Peyer's patch (tissue), 4 donors: ENCODE measurements around the gene GNG2.

ENCODE experiments used
- POLR2A ChIP-seq, 2 donors: fragments of 450-650 bp; IDR thresholded peaks; one replicate each; pipeline ENCODE4 v1.5.1; 2017; ENCODE audit warnings: antibody characterized with exemption in 2 of 2, mild to moderate bottlenecking in 2 of 2, moderate library complexity in 2 of 2
- TF ChIP-seq, protein P1 (sequence below), 6 experiments: fragments of 450-650 bp in 4 of 6; fragments of 200-600 bp in 2 of 6; sonication (generic) in 1 of 6; IDR thresholded peaks; one replicate each; pipeline ENCODE4 v1.5.1; 2017 to 2019; ENCODE audit warnings: antibody characterized with exemption in 6 of 6, mild to moderate bottlenecking in 3 of 6, moderate library complexity in 1 of 6

DNA sequence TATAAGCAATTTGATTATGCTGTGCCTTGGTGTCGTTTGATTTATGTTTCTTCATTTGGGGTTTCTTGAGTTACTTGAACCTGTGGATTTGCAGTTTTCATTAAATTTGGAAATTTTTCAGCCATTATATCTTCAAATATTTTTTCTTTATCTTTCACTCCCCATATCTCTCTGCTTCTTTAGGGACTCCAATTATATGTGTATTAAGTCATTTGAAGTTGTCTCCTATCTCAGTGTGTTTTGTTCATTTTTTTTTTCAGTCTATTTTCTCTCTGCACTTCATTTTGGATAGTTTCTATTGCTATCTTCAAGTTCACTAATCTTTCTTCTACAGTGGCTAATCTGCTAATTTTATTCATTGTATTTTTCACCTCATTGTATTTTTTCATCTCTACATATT lies 99.5 kb downstream of the GNG2 start:
- TF ChIP-seq, protein P1, sequence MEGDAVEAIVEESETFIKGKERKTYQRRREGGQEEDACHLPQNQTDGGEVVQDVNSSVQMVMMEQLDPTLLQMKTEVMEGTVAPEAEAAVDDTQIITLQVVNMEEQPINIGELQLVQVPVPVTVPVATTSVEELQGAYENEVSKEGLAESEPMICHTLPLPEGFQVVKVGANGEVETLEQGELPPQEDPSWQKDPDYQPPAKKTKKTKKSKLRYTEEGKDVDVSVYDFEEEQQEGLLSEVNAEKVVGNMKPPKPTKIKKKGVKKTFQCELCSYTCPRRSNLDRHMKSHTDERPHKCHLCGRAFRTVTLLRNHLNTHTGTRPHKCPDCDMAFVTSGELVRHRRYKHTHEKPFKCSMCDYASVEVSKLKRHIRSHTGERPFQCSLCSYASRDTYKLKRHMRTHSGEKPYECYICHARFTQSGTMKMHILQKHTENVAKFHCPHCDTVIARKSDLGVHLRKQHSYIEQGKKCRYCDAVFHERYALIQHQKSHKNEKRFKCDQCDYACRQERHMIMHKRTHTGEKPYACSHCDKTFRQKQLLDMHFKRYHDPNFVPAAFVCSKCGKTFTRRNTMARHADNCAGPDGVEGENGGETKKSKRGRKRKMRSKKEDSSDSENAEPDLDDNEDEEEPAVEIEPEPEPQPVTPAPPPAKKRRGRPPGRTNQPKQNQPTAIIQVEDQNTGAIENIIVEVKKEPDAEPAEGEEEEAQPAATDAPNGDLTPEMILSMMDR (IDR thresholded peaks at IDR 0.05), result no peak
- TF ChIP-seq POLR2A (IDR thresholded peaks at IDR 0.05), result no peak
